Measurements from ENCODE around the gene NTSR2.

Gene NTSR2

GRCh38 chr2:11630855-11631254 is 39.1 kb downstream of the NTSR2 start:
- TF ChIP-seq CTCF (conservative IDR thresholded peaks at IDR 0.05) (no peak), ZFX (IDR thresholded peaks at IDR 0.05) (no peak)
- H3K27ac ChIP-seq, result no peak overlapping the region

GRCh38 chr2:11629851-11630250 is 40.1 kb downstream of the NTSR2 start:
- TF ChIP-seq ZFX (IDR thresholded peaks at IDR 0.05), result no peak
- TF ChIP-seq CTCF (conservative IDR thresholded peaks at IDR 0.05), result no peak

GRCh38 chr2:11629215-11629614 is 40.8 kb downstream of the NTSR2 start:
- TF ChIP-seq ZFX (IDR thresholded peaks at IDR 0.05), result no peak
- no peak for TF ChIP-seq CTCF (conservative IDR thresholded peaks at IDR 0.05)
- no peak overlapping the region for H3K27ac ChIP-seq

More at GRCh38 chr2:11629851-11630250, 40.1 kb downstream of the NTSR2 start:
- H3K27ac ChIP-seq, result no peak overlapping the region

GRCh38 chr2:11628675-11629074 is 41.3 kb downstream of the NTSR2 start:
- H3K27ac ChIP-seq, result no peak overlapping the region
- no peak for TF ChIP-seq CTCF (conservative IDR thresholded peaks at IDR 0.05)

- TF ChIP-seq CTCF (conservative IDR thresholded peaks at IDR 0.05) (no peak), ZFX (IDR thresholded peaks at IDR 0.05) (no peak)
- H3K27ac ChIP-seq, result no peak overlapping the region
Measured at GRCh38 chr2:11625671-11626070, 44.3 kb downstream of the NTSR2 start.

GRCh38 chr2:11624893-11625292 is 45.1 kb downstream of the NTSR2 start:
- TF ChIP-seq ZFX (IDR thresholded peaks at IDR 0.05) (no peak), CTCF (conservative IDR thresholded peaks at IDR 0.05) (no peak)
- H3K27ac ChIP-seq, result no peak overlapping the region

GRCh38 chr2:11622611-11623010 is 47.4 kb downstream of the NTSR2 start:
- no peak overlapping the region for H3K27ac ChIP-seq
- no peak for TF ChIP-seq CTCF (conservative IDR thresholded peaks at IDR 0.05)
- TF ChIP-seq ZFX (IDR thresholded peaks at IDR 0.05), result no peak

Data from C4-2B (cell line).